H9 (cell line): ENCODE measurements around the gene NAA25. TPM values are rescaled to one million over a fixed set of nuclear protein-coding genes. Genes with fewer than 3 reads are reported as not detected.

Experiments used
- DNase-seq: peaks from one replicate; pipeline ENCODE4 v3.0.0-alpha.2; 2017
- H2AFZ ChIP-seq: one replicate; pipeline ENCODE4 v1.6.1; 2013; ENCODE audit warnings: mild to moderate bottlenecking, low read length, control low read depth, moderate library complexity
- H2AK5ac ChIP-seq: 2 replicates; pipeline ENCODE4 v1.6.1; 2013; ENCODE audit warnings: low read length, control low read depth, mixed read lengths; ENCODE audit not compliant: insufficient read length
- H2BK120ac ChIP-seq: one replicate; pipeline ENCODE4 v1.6.1; 2013; ENCODE audit warnings: low read depth, mild to moderate bottlenecking, low read length, control low read depth, inconsistent platforms; ENCODE audit not compliant: poor library complexity, severe bottlenecking
- H2BK12ac ChIP-seq: 2 replicates; pipeline ENCODE4 v1.6.1; 2013; ENCODE audit warnings: low read length, control low read depth, mixed read lengths, low read depth; ENCODE audit not compliant: insufficient read length
- H2BK15ac ChIP-seq: 2 replicates; pipeline ENCODE4 v1.6.1; 2013; ENCODE audit warnings: low read depth, low read length, control low read depth
- H2BK20ac ChIP-seq: one replicate; pipeline ENCODE4 v1.6.1; 2013; ENCODE audit warnings: low read depth, mild to moderate bottlenecking, low read length, control low read depth, inconsistent platforms; ENCODE audit not compliant: poor library complexity, severe bottlenecking
- H2BK5ac ChIP-seq: 2 replicates; pipeline ENCODE4 v1.6.1; 2013; ENCODE audit warnings: low read length, control low read depth, mixed read lengths; ENCODE audit not compliant: insufficient read length
- H3K14ac ChIP-seq: 2 replicates; pipeline ENCODE4 v1.6.1; 2013; ENCODE audit warnings: low read length, control low read depth; ENCODE audit not compliant: insufficient read depth
- H3K18ac ChIP-seq: 2 replicates; pipeline ENCODE4 v1.6.1; 2013; ENCODE audit warnings: low read depth, mild to moderate bottlenecking, mixed read lengths, low read length, control low read depth; ENCODE audit not compliant: insufficient read length
- H3K23ac ChIP-seq: 2 replicates; pipeline ENCODE4 v1.6.1; 2013; ENCODE audit warnings: low read length, control low read depth, mixed read lengths, low read depth; ENCODE audit not compliant: insufficient read length
- H3K23me2 ChIP-seq: 2 replicates; pipeline ENCODE4 v1.6.1; 2013; ENCODE audit warnings: low read depth, mild to moderate bottlenecking, mixed read lengths, low read length, control low read depth; ENCODE audit not compliant: insufficient read length, poor library complexity, severe bottlenecking
- H3K27ac ChIP-seq: 2 replicates; pipeline ENCODE4 v1.5.1; 2013; ENCODE audit warnings: low read length, control low read depth, mixed read lengths, low read depth; ENCODE audit not compliant: insufficient read length
- H3K27me3 ChIP-seq: 2 replicates; pipeline ENCODE4 v1.6.1; 2013; ENCODE audit warnings: low read length, control low read depth, inconsistent platforms; ENCODE audit not compliant: insufficient read depth
- H3K4ac ChIP-seq: 2 replicates; pipeline ENCODE4 v1.6.1; 2013; ENCODE audit warnings: low read depth, mild to moderate bottlenecking, control low read depth, inconsistent platforms, low read length, moderate library complexity
- H3K4me1 ChIP-seq: 2 replicates; pipeline ENCODE4 v1.6.1; 2013; ENCODE audit warnings: low read length, control low read depth, inconsistent platforms; ENCODE audit not compliant: insufficient read depth
- H3K4me2 ChIP-seq: 2 replicates; pipeline ENCODE4 v1.6.1; 2013; ENCODE audit warnings: low read length, control low read depth, mixed read lengths; ENCODE audit not compliant: insufficient read length, insufficient read depth
- H3K56ac ChIP-seq: 2 replicates; pipeline ENCODE4 v1.6.1; 2013; ENCODE audit warnings: low read depth, mild to moderate bottlenecking, mixed read lengths, low read length, control low read depth; ENCODE audit not compliant: insufficient read length
- H3K79me1 ChIP-seq: 2 replicates; pipeline ENCODE4 v1.6.1; 2013; ENCODE audit warnings: low read depth, mild to moderate bottlenecking, moderate library complexity, low read length, control low read depth, inconsistent platforms; ENCODE audit not compliant: insufficient read depth, poor library complexity, severe bottlenecking
- H3K79me2 ChIP-seq: 2 replicates; pipeline ENCODE4 v1.6.1; 2013; ENCODE audit warnings: low read length, control low read depth, inconsistent platforms; ENCODE audit not compliant: insufficient read depth
- H3K9ac ChIP-seq: 2 replicates; pipeline ENCODE4 v1.6.1; 2013; ENCODE audit warnings: low read length, control low read depth, mixed read lengths; ENCODE audit not compliant: insufficient read length; ENCODE audit errors: extremely low read depth
- H3K9me3 ChIP-seq: one replicate; pipeline ENCODE4 v1.6.1; 2013; ENCODE audit warnings: low read depth, low read length, inconsistent platforms; ENCODE audit not compliant: control insufficient read depth
- H3T11ph ChIP-seq: one replicate; pipeline ENCODE4 v1.6.1; 2013; ENCODE audit warnings: mild to moderate bottlenecking, low read length, control low read depth, inconsistent platforms
- H4K20me1 ChIP-seq: one replicate; pipeline ENCODE4 v1.6.1; 2013; ENCODE audit not compliant: control insufficient read depth, insufficient read length, insufficient read depth
- H4K5ac ChIP-seq: 2 replicates; pipeline ENCODE4 v1.6.1; 2013; ENCODE audit warnings: low read depth, mild to moderate bottlenecking, mixed read lengths, low read length, control low read depth; ENCODE audit not compliant: insufficient read length
- H4K8ac ChIP-seq: replicated peaks from 2 replicates; pipeline ENCODE4 v1.6.1; 2013; ENCODE audit warnings: low read length, control low read depth, mixed read lengths, low read depth; ENCODE audit not compliant: insufficient read length
- H4K91ac ChIP-seq: 2 replicates; pipeline ENCODE4 v1.6.1; 2013; ENCODE audit warnings: low read depth, mild to moderate bottlenecking, moderate library complexity, mixed read lengths, low read length, control low read depth; ENCODE audit not compliant: insufficient read length
- H3K27ac Mint-ChIP-seq, 3 experiments: 2 replicates in 2 of 3; 3 replicates in 1 of 3; pipeline ENCODE4 v1.8.0; 2020 to 2021; ENCODE audit warnings: mixed read lengths in 3 of 3, mild to moderate bottlenecking in 1 of 3, moderate library complexity in 1 of 3
- H3K27me3 Mint-ChIP-seq: 2 replicates; pipeline ENCODE4 v1.8.0; 2021; ENCODE audit warnings: low read depth, mild to moderate bottlenecking, moderate library complexity, mixed read lengths
- H3K36me3 Mint-ChIP-seq, 3 experiments: 2 replicates in 2 of 3; 3 replicates in 1 of 3; pipeline ENCODE4 v1.8.0; 2020 to 2021; ENCODE audit warnings: low read depth in 3 of 3, mixed read lengths in 3 of 3; ENCODE audit not compliant: insufficient read depth in 1 of 3
- H3K4me1 Mint-ChIP-seq, 2 experiments: 2 replicates each; pipeline ENCODE4 v1.8.0; 2020; ENCODE audit warnings: mixed read lengths in 2 of 2
- H3K4me3 Mint-ChIP-seq, 2 experiments: 2 replicates in 1 of 2; 3 replicates in 1 of 2; pipeline ENCODE4 v1.8.0; 2020 to 2021; ENCODE audit warnings: mild to moderate bottlenecking in 2 of 2, mixed read lengths in 2 of 2, moderate library complexity in 1 of 2
- H3K9me3 Mint-ChIP-seq, 2 experiments: 2 replicates in 1 of 2; 3 replicates in 1 of 2; pipeline ENCODE4 v1.8.0; 2020; ENCODE audit warnings: mild to moderate bottlenecking in 2 of 2, mixed read lengths in 2 of 2, moderate library complexity in 1 of 2
- WGBS: extraction: QIAGEN DNeasy Blood & Tissue Kit; methylation state at CpG from one replicate; pipeline ENCODE4 v1.1.7; 2013; ENCODE audit warnings: missing lambda C conversion rate, low lambda C conversion rate, mixed read lengths; ENCODE audit not compliant: insufficient read length; ENCODE audit errors: extremely low coverage; 5-methylcytosine and 5-hydroxymethylcytosine counted together
- total RNA-seq: library from RNA; stranded (reverse); gene quantifications from 2 replicates; pipeline ENCODE4 v1.2.1, GENCODE V29; 2021
- TF ChIP-seq, protein P1 (sequence below): fragments of 200-600 bp; sonication (generic); conservative IDR thresholded peaks from 3 replicates; pipeline ENCODE4 v1.8.0; 2021; ENCODE audit warnings: antibody characterized with exemption, mild to moderate bottlenecking

The NAA25 gene
- total RNA-seq, 1 experiment from 2014 or later: 57.1 TPM

- no peaks in the 10 kb centered on the region for H3K9me3 ChIP-seq
- no peaks in the 10 kb centered on the region for H4K20me1 ChIP-seq
- no peak overlapping the region for H3K4me2 ChIP-seq
- no peaks in the 10 kb centered on the region for H3K27me3 Mint-ChIP-seq
- no peak overlapping the region for H2AFZ ChIP-seq
- H4K5ac ChIP-seq: no peak overlapping the region
- H3T11ph ChIP-seq: no peak overlapping the region
- TF ChIP-seq, protein P1, sequence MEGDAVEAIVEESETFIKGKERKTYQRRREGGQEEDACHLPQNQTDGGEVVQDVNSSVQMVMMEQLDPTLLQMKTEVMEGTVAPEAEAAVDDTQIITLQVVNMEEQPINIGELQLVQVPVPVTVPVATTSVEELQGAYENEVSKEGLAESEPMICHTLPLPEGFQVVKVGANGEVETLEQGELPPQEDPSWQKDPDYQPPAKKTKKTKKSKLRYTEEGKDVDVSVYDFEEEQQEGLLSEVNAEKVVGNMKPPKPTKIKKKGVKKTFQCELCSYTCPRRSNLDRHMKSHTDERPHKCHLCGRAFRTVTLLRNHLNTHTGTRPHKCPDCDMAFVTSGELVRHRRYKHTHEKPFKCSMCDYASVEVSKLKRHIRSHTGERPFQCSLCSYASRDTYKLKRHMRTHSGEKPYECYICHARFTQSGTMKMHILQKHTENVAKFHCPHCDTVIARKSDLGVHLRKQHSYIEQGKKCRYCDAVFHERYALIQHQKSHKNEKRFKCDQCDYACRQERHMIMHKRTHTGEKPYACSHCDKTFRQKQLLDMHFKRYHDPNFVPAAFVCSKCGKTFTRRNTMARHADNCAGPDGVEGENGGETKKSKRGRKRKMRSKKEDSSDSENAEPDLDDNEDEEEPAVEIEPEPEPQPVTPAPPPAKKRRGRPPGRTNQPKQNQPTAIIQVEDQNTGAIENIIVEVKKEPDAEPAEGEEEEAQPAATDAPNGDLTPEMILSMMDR: no peak
- no peaks in the 10 kb centered on the region for H3K27me3 ChIP-seq
- peaks cover 34 to 81% (median 60%) of the 10 kb centered on the region in 3 experiments for H3K36me3 Mint-ChIP-seq
- no peak overlapping the region for H2BK120ac ChIP-seq
- no peaks in the 10 kb centered on the region for H3K4me1 ChIP-seq
- no peak overlapping the region for H3K4ac ChIP-seq
- H3K27ac ChIP-seq: no peak overlapping the region
- no peak overlapping the region for H3K18ac ChIP-seq
- no peaks in the 10 kb centered on the region for H3K9me3 Mint-ChIP-seq
- H3K23ac ChIP-seq: no peak overlapping the region
- no peak overlapping the region for H2BK12ac ChIP-seq
- no peak for DNase-seq
- H4K91ac ChIP-seq: no peak overlapping the region
- no peaks in the 10 kb centered on the region for H3K23me2 ChIP-seq
- H3K9ac ChIP-seq: no peak overlapping the region
- H2BK5ac ChIP-seq: no peak overlapping the region
- H4K8ac ChIP-seq: no peak overlapping the region
- no peak overlapping the region for H3K56ac ChIP-seq
- H2AK5ac ChIP-seq: no peak overlapping the region
- no peak overlapping the region for H3K4me3 Mint-ChIP-seq
- no peak overlapping the region for H3K14ac ChIP-seq
- no peak overlapping the region for H2BK15ac ChIP-seq
- H3K27ac Mint-ChIP-seq: peak overlapping the region in 1 of 3 experiments; percentile 73; a peak in 2 of 7 replicates
- no peak overlapping the region for H2BK20ac ChIP-seq
- H3K79me2 ChIP-seq: no peaks in the 10 kb centered on the region
- no peaks in the 10 kb centered on the region for H3K79me1 ChIP-seq
- no CpG with 5 or more reads among the region's 2 CpGs for WGBS
- no peaks in the 10 kb centered on the region for H3K4me1 Mint-ChIP-seq
These were observed 47.4 kb downstream of the NAA25 start for GRCh38 chr12:112061137-112061536.
